Measurements from ENCODE around the gene PLA2G4E.

PLA2G4E gene

GRCh38 chr15:42020713-42021273, at the start of gene PLA2G4E:
Gene PLA2G4E, minus strand, starts transcription at chr15:42021042. Its CDS starts 12 bp downstream, at chr15:42021030.
- no peak for DNase-seq (ENCODE audit: low read depth in 2 of 3, low spot score in 1 of 3)

GRCh38 chr15:42070279-42070975, 49.6 kb upstream of the PLA2G4E start:
- DNase-seq (ENCODE audit: low read depth in 2 of 3, low spot score in 1 of 3) = no peak

GRCh38 chr15:42069496-42070278, 48.8 kb upstream of the PLA2G4E start:
- no peak for DNase-seq (ENCODE audit: low read depth in 2 of 3, low spot score in 1 of 3)

GRCh38 chr15:42069025-42069424, 48.2 kb upstream of the PLA2G4E start:
- no peak for DNase-seq (ENCODE audit: low read depth in 2 of 3, low spot score in 1 of 3)

- no peak for DNase-seq (ENCODE audit: low read depth in 2 of 3, low spot score in 1 of 3)
Measured at GRCh38 chr15:42068601-42069000, 47.8 kb upstream of the PLA2G4E start.

- no peak for DNase-seq (ENCODE audit: low read depth in 2 of 3, low spot score in 1 of 3)
Measured at GRCh38 chr15:42066764-42067415, 46.0 kb upstream of the PLA2G4E start.

GRCh38 chr15:42065468-42065867, 44.6 kb upstream of the PLA2G4E start:
- no peak for DNase-seq (ENCODE audit: low read depth in 2 of 3, low spot score in 1 of 3)

GRCh38 chr15:42065033-42065432, 44.2 kb upstream of the PLA2G4E start:
- no peak for DNase-seq (ENCODE audit: low read depth in 2 of 3, low spot score in 1 of 3)

- DNase-seq (ENCODE audit: low read depth in 2 of 3, low spot score in 1 of 3) = no peak
Measured at GRCh38 chr15:42064271-42064670, 43.4 kb upstream of the PLA2G4E start.

GRCh38 chr15:42063122-42063848, 42.4 kb upstream of the PLA2G4E start:
- DNase-seq (ENCODE audit: low read depth in 2 of 3, low spot score in 1 of 3) = no peak

- no peak for DNase-seq (ENCODE audit: low read depth in 2 of 3, low spot score in 1 of 3)
Measured at GRCh38 chr15:42062284-42062806, 41.5 kb upstream of the PLA2G4E start.

GRCh38 chr15:42060797-42061196, 40.0 kb upstream of the PLA2G4E start:
- no peak for DNase-seq (ENCODE audit: low read depth in 2 of 3, low spot score in 1 of 3)

- no peak for DNase-seq (ENCODE audit: low read depth in 2 of 3, low spot score in 1 of 3)
Measured at GRCh38 chr15:42060477-42060763, 39.6 kb upstream of the PLA2G4E start.

GRCh38 chr15:42059661-42060476, 39.0 kb upstream of the PLA2G4E start:
- peak; percentile 51 to 80 (median 55) for DNase-seq (ENCODE audit: low read depth in 2 of 3, low spot score in 1 of 3)

- no peak for DNase-seq (ENCODE audit: low read depth in 2 of 3, low spot score in 1 of 3)
Measured at GRCh38 chr15:42058791-42059190, 37.9 kb upstream of the PLA2G4E start.

GRCh38 chr15:42057799-42058646, 37.2 kb upstream of the PLA2G4E start:
- no peak for DNase-seq (ENCODE audit: low read depth in 2 of 3, low spot score in 1 of 3)

GRCh38 chr15:42056934-42057798, 36.3 kb upstream of the PLA2G4E start:
- DNase-seq (ENCODE audit: low read depth in 2 of 3, low spot score in 1 of 3) = peak; percentile 34 to 50 (median 43)

- DNase-seq (ENCODE audit: low read depth in 2 of 3, low spot score in 1 of 3) = no peak
Measured at GRCh38 chr15:42053914-42054313, 33.1 kb upstream of the PLA2G4E start.

All from stimulated activated CD4-positive, alpha-beta T cell treated with anti-CD3 and anti-CD28 coated beads, Interleukin-12 subunit alpha, Interleukin-12 subunit beta, amount 100 ng/mL, for 48 hours (primary cell).